ENCODE results near the gene PRR19. TPM values are rescaled to one million over a fixed set of nuclear protein-coding genes. Genes with fewer than 3 reads are reported as not detected.

Gene PRR19
- total and polyA plus RNA-seq, 10 of the 15 experiments (the other 5 are each of a cell fraction or from before 2014, with no cell fraction given): 0.09 to 1.7 (median 0.73) TPM; not detected in 1

DNA sequence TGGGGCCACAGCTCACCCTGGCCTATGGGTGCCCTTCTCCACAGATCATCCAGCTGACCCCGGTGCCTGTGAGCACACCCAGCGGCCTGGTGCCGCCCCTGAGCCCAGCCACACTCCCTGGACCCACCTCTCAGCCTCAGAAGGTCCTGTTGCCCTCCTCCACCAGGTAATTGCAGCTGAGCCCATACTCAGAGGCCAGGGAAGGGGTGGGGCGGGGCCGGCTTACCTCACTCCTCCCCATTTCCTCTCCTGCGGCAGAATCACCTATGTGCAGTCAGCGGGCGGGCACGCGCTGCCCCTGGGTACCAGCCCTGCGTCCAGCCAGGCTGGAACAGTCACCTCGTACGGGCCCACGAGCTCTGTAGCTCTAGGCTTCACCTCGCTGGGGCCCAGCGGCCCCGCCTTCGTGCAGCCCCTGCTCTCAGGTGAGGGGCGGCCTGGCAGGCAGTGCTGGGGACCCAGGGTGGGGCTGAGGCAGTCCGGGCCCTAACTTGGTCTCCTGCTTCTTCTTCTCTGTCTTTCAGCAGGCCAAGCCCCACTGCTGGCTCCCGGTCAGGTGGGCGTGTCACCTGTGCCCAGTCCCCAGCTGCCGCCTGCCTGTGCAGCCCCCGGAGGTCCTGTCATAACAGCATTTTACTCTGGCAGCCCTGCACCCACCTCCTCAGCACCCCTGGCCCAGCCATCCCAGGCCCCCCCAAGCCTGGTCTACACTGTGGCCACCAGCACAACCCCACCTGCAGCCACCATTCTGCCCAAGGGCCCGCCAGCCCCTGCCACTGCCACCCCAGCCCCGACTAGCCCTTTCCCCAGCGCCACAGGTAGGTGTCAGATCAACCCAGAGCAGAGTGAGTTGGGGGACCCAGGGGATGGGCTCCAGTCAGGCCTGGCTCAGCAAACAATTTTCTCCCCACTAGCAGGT, 9.6 kb upstream of the PRR19 start:
- Histone ChIP-seq H2AFZ (ENCODE audit: control insufficient read depth, low read depth, low read length) (no peak overlapping the region), H3K36me3 (ENCODE audit: control insufficient read depth in 2 of 2, insufficient read depth in 2 of 2, low read length in 1 of 2) (peaks cover 26 to 33% of the 10 kb centered on the region in 2 experiments), H3K9me3 (replicated peaks; ENCODE audit: control insufficient read depth, insufficient read depth, low read length) (no peaks in the 10 kb centered on the region), H3K4me1 (ENCODE audit: control insufficient read depth, insufficient read depth, low read length) (no peaks in the 10 kb centered on the region; the same call in 1 of the 2 replicates), H3K79me2 (ENCODE audit: control insufficient read depth, insufficient read depth, low read length) (no peaks in the 10 kb centered on the region), H3K27me3 (replicated peaks in 1 of 2; ENCODE audit: control insufficient read depth in 2 of 2, insufficient read depth in 2 of 2, low read length in 1 of 2) (no peaks in the 10 kb centered on the region), H3K4me3 (no peak overlapping the region), H3K9ac (ENCODE audit: control insufficient read depth, insufficient read depth, low read length) (no peak overlapping the region), H3K4me2 (ENCODE audit: control insufficient read depth, insufficient read depth) (no peak overlapping the region), H4K20me1 (ENCODE audit: control insufficient read depth, insufficient read depth) (no peaks in the 10 kb centered on the region), H3K27ac (ENCODE audit: control insufficient read depth, insufficient read depth) (no peak overlapping the region)
- WGBS (ENCODE audit: insufficient coverage, insufficient replicate concordance, low lambda C conversion rate, missing lambda C conversion rate): 91% methylated on average over 26 of the region's 27 CpGs
- no peak for TF ChIP-seq ZBED1 (IDR thresholded peaks at IDR 0.05; ENCODE audit: borderline replicate concordance)
- TF ChIP-seq KLF5 (IDR thresholded peaks at IDR 0.05; ENCODE audit: partially characterized antibody): no peak
- no peak for TF ChIP-seq IKZF2 (IDR thresholded peaks at IDR 0.05)
- TF ChIP-seq NR2C1 (IDR thresholded peaks at IDR 0.05): no peak
- no peak for TF ChIP-seq JUND (IDR thresholded peaks at IDR 0.05; ENCODE audit: low read depth, low read length)
- TF ChIP-seq, protein P1, sequence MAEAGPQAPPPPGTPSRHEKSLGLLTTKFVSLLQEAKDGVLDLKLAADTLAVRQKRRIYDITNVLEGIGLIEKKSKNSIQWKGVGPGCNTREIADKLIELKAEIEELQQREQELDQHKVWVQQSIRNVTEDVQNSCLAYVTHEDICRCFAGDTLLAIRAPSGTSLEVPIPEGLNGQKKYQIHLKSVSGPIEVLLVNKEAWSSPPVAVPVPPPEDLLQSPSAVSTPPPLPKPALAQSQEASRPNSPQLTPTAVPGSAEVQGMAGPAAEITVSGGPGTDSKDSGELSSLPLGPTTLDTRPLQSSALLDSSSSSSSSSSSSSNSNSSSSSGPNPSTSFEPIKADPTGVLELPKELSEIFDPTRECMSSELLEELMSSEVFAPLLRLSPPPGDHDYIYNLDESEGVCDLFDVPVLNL (IDR thresholded peaks at IDR 0.05; ENCODE audit: low read depth, low read length): no peak
- no peak for TF ChIP-seq WRNIP1 (IDR thresholded peaks at IDR 0.05; ENCODE audit: borderline replicate concordance, low read depth, low read length)
- TF ChIP-seq YBX1 (IDR thresholded peaks at IDR 0.05): no peak
- no peak for TF ChIP-seq HCFC1 (IDR thresholded peaks at IDR 0.05; ENCODE audit: low read length)
- ChIA-PET CTCF (interaction anchor here (0.9 kb wide), 1 partner anchor 45 kb away, joined by 3 read pairs; no protein-coding TSS in a partner anchor), RAD21 (ENCODE audit: unreplicated experiment) (no interaction called here), SMC1A (ENCODE audit: uncharacterized antibody, unreplicated experiment) (no interaction called here), POLR2A (interaction anchor here (0.5 kb wide), 1 partner anchor 12 kb away, joined by 6 read pairs; no protein-coding TSS in a partner anchor)
- FAIRE-seq (no peak), ATAC-seq (no peak), DNase-seq (ENCODE audit: low read depth, low spot score) (no peak)
- no TSS peak for BruUV-seq (replicated peaks)
- in situ Hi-C loops (cut with MboI): no loop called here
- intact Hi-C loops (cut with micrococcal nuclease; ENCODE audit: unreplicated experiment): no loop called here

Measured in GM12878 (cell line).